A673 (cell line): ENCODE data around the gene HS6ST2. TPM values are rescaled to one million over a fixed set of nuclear protein-coding genes. Genes with fewer than 3 reads are reported as not detected.

Experiments
- BruUV-seq: library from RNA; stranded (reverse); fragments of 400-500 nt; replicated peaks from 2 replicates; lab custom pipeline; 2021; lab: Mats Ljungman, UMichigan
- CTCF ChIA-PET: fragments of 300-600 bp; sonication (Branson Sonifier 250); formaldehyde crosslinking; loops from one replicate; lab custom pipeline; 2022; ENCODE audit warnings: antibody characterized with exemption; lab: Charles Lee
- POLR2A ChIA-PET: fragments of 300-600 bp; sonication (Branson Sonifier 250); formaldehyde crosslinking; loops from one replicate; lab custom pipeline; 2022; ENCODE audit warnings: antibody characterized with exemption; ENCODE audit not compliant: low non-redundant PET; lab: Charles Lee
- DNase-seq: peaks from one replicate; pipeline ENCODE4 v3.0.0-alpha.2; 2015; ENCODE audit warnings: low spot score
- H3K27ac ChIP-seq: fragments of 200-600 bp; sonication (generic); 2 replicates; pipeline ENCODE4 v1.5.1; 2016; ENCODE audit warnings: mixed run types, low read depth, mild to moderate bottlenecking, mixed read lengths, antibody characterized with exemption, low read length; ENCODE audit not compliant: poor library complexity, severe bottlenecking
- H3K27me3 ChIP-seq: fragments of 200-600 bp; sonication (generic); replicated peaks from 2 replicates; pipeline ENCODE4 v1.6.1; 2017; ENCODE audit warnings: mixed run types, low read depth, mild to moderate bottlenecking, mixed read lengths, antibody characterized with exemption, low read length; ENCODE audit not compliant: insufficient read depth, poor library complexity
- H3K36me3 ChIP-seq: fragments of 200-600 bp; sonication (generic); 2 replicates; pipeline ENCODE4 v1.6.1; 2016; ENCODE audit warnings: mixed run types, mild to moderate bottlenecking, mixed read lengths, antibody characterized with exemption, low read length; ENCODE audit not compliant: insufficient read depth, poor library complexity, severe bottlenecking
- H3K4me1 ChIP-seq: fragments of 200-600 bp; sonication (generic); 2 replicates; pipeline ENCODE4 v1.6.1; 2017; ENCODE audit warnings: mixed run types, mild to moderate bottlenecking, mixed read lengths, antibody characterized with exemption, low read length; ENCODE audit not compliant: insufficient read depth, poor library complexity, severe bottlenecking
- H3K4me3 ChIP-seq: fragments of 200-600 bp; sonication (generic); 2 replicates; pipeline ENCODE4 v1.5.1; 2016; ENCODE audit warnings: low read depth, mixed run types, mild to moderate bottlenecking, mixed read lengths, low read length; ENCODE audit not compliant: poor library complexity, severe bottlenecking
- H3K9me3 ChIP-seq: fragments of 200-600 bp; sonication (generic); 2 replicates; pipeline ENCODE4 v1.6.1; 2016; ENCODE audit warnings: mixed run types, low read depth, mild to moderate bottlenecking, mixed read lengths, antibody characterized with exemption, low read length; ENCODE audit not compliant: poor library complexity, severe bottlenecking
- EZH2 ChIP-seq: fragments of 200-600 bp; sonication (generic); IDR thresholded peaks from 2 replicates; pipeline ENCODE4 v1.6.1; 2017; ENCODE audit warnings: borderline replicate concordance, low read depth, mild to moderate bottlenecking, mixed read lengths, antibody characterized with exemption, low read length; ENCODE audit not compliant: poor library complexity, severe bottlenecking
- intact Hi-C: fragments of 100-400 bp; cut with micrococcal nuclease; formaldehyde crosslinking; loops from one replicate; pipeline ENCODE4 v1.10.0; 2022; ENCODE audit not compliant: unreplicated experiment
- total RNA-seq: library from RNA; stranded (reverse); gene quantifications from 2 replicates; pipeline ENCODE4 v1.2.3, GENCODE V29; 2021
- TF ChIP-seq, protein P1 (sequence below): fragments of 300-800, 200-600 bp; sonication (generic); conservative IDR thresholded peaks from 2 replicates; pipeline ENCODE4 v1.5.1; 2017; ENCODE audit warnings: low read depth, mild to moderate bottlenecking, antibody characterized with exemption, low read length, moderate library complexity, mixed read lengths

The HS6ST2 gene
- total RNA-seq, 1 experiment from 2014 or later = 6.9 TPM

DNA sequence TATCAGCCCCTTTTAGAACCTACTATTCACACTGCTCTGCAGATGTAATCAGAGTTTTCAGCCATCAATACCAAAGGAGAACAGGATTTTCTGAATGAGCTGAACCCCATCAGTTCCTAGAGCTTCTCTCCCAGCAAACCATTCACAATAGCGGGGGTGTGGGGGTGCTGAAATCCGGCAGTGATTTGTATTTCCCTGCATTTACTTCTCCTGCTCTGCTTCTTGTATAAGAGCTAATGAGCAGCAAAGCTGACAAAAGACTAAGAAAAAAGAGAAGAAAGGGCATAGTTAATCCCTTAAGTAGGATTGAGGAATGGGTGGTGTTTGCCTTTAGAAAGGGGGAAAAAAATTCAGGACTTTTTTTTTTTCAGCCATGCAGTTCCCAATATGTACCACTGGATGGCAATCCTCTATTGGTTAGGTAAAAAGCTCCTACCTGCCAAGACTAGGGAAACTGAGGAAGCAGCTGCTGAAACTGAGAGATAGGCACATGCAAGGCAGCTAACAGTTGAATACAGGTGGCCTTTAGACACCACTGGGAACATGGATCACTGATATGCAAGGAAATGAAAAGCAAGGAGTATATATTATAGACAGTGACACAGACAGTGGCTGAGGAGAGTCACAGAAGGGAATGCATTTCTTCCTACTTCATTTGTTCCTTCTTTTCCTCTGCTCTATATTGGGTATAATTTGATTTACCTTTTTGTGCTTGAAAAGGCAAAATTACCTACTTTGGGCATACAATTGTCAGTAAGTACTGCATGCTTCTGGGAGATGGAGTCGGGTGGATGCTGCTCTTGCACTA lies 217.9 kb downstream of the HS6ST2 start:
- Histone ChIP-seq H3K4me3 (no peak overlapping the region), H3K27me3 (no peaks in the 10 kb centered on the region), H3K4me1 (no peaks in the 10 kb centered on the region), H3K36me3 (no peaks in the 10 kb centered on the region), H3K27ac (no peak overlapping the region), H3K9me3 (no peaks in the 10 kb centered on the region)
- BruUV-seq = no TSS peak
- peak; percentile 32 for DNase-seq
- ChIA-PET POLR2A (no interaction called here), CTCF (interaction anchor here (0.6 to 1.1 kb wide), 5 partner anchors 11 to 930 kb away, joined by 3 to 5 read pairs (median 3); no protein-coding TSS in a partner anchor)
- intact Hi-C loops = loop anchor here (5.0 to 10.0 kb wide), 2 partner anchors 234 to 432 kb away; no protein-coding TSS in a partner anchor
- TF ChIP-seq EZH2 = no peak
- TF ChIP-seq, protein P1, sequence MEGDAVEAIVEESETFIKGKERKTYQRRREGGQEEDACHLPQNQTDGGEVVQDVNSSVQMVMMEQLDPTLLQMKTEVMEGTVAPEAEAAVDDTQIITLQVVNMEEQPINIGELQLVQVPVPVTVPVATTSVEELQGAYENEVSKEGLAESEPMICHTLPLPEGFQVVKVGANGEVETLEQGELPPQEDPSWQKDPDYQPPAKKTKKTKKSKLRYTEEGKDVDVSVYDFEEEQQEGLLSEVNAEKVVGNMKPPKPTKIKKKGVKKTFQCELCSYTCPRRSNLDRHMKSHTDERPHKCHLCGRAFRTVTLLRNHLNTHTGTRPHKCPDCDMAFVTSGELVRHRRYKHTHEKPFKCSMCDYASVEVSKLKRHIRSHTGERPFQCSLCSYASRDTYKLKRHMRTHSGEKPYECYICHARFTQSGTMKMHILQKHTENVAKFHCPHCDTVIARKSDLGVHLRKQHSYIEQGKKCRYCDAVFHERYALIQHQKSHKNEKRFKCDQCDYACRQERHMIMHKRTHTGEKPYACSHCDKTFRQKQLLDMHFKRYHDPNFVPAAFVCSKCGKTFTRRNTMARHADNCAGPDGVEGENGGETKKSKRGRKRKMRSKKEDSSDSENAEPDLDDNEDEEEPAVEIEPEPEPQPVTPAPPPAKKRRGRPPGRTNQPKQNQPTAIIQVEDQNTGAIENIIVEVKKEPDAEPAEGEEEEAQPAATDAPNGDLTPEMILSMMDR = peak; percentile 77

DNA sequence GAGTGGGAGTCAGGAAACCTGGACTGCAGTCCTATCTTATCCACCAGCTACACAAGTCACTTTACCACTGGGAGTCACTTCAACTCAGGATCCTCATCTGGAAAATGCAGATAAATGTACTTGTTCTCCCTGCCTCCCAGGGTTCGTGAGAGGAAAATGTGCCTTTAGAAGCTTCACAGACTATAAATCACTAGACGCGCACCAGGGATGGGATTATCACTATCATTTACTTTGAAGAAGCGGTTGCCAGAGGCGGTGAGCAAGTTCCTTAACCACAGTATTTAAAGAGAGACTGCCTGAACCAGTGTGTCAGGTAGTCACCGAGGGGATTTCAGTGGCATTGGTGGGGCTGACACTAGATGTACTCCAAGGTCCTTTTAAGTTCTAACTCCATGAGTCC lies 219.5 kb downstream of the HS6ST2 start:
- ChIA-PET CTCF (no interaction called here), POLR2A (no interaction called here)
- no peaks in the 10 kb centered on the region for H3K9me3 ChIP-seq
- no TSS peak for BruUV-seq
- no peaks in the 10 kb centered on the region for H3K4me1 ChIP-seq
- no peak overlapping the region for H3K27ac ChIP-seq
- no peaks in the 10 kb centered on the region for H3K27me3 ChIP-seq
- H3K36me3 ChIP-seq = no peaks in the 10 kb centered on the region
- TF ChIP-seq, protein P1 = no peak
- intact Hi-C loops = no loop called here
- peak; percentile 21 for DNase-seq
- H3K4me3 ChIP-seq = no peak overlapping the region

DNA sequence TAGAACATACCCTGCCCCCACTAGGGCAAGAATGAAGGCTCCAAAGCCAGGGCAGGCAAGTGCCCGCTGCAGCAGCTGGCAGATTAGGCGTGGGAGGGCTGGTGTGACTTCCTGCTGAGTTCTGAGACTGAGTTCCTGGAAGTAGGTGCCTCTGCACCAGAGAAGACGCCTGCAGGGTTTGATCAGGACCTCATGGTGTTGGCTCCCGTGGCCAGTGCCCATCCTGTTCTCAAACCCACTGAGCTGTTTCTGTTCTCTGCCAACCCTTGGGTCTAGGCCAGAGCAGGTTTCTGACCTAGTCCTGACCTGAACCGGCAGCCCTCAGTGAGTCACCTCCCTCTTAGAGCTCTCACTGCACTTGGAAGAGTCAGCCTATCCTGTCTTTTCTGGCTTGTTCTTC lies 220.7 kb downstream of the HS6ST2 start:
- no peaks in the 10 kb centered on the region for H3K4me1 ChIP-seq
- H3K27ac ChIP-seq = no peak overlapping the region
- TF ChIP-seq, protein P1 = no peak
- TF ChIP-seq EZH2 = no peak
- H3K4me3 ChIP-seq = no peak overlapping the region
- no peaks in the 10 kb centered on the region for H3K36me3 ChIP-seq
- CTCF ChIA-PET = no interaction called here
- intact Hi-C loops = no loop called here
- no peaks in the 10 kb centered on the region for H3K9me3 ChIP-seq
- BruUV-seq = no TSS peak
- H3K27me3 ChIP-seq = no peaks in the 10 kb centered on the region
- peak; percentile 24 for DNase-seq
- POLR2A ChIA-PET = no interaction called here
